Brain microvascular endothelial cell (primary cell): ENCODE results near the gene MBTPS1.

ENCODE experiments used
- DNase-seq: peaks from one replicate; pipeline ENCODE4 v3.0.0-alpha.2; 2020
- H3K27ac ChIP-seq: fragments of 250-450 bp; sonication (Bioruptor Pico); 2 replicates; pipeline ENCODE4 v1.5.1; 2020; ENCODE audit warnings: mild to moderate bottlenecking, moderate library complexity
- H3K27me3 ChIP-seq: fragments of 250-450 bp; sonication (Bioruptor Pico); replicated peaks from 2 replicates; pipeline ENCODE4 v1.5.1; 2020; ENCODE audit warnings: mild to moderate bottlenecking
- H3K36me3 ChIP-seq: fragments of 250-450 bp; sonication (Bioruptor Pico); replicated peaks from 2 replicates; pipeline ENCODE4 v1.5.1; 2020; ENCODE audit warnings: mild to moderate bottlenecking
- H3K4me3 ChIP-seq: 2 replicates; pipeline ENCODE4 v1.5.1; 2011; ENCODE audit warnings: low read depth, mild to moderate bottlenecking, control low read depth, low read length, moderate library complexity
- CTCF ChIP-seq: IDR thresholded peaks from 2 replicates; pipeline ENCODE4 v1.5.1; 2011; ENCODE audit warnings: low read depth, mild to moderate bottlenecking, moderate library complexity, low read length, control low read depth, inconsistent platforms; ENCODE audit errors: missing control alignments
- in situ Hi-C: cut with HindIII; loops from 2 replicates; pipeline ENCODE4 v1.10.0; 2017; ENCODE audit warnings: low sequenced_read_pairs, low pct_ligation_motif_present

The MBTPS1 gene

GRCh38 chr16:84053237-84053636, 63.5 kb downstream of the MBTPS1 start:
- Histone ChIP-seq H3K27me3 (no peaks in the 10 kb centered on the region), H3K4me3 (no peak overlapping the region), H3K36me3 (peaks cover 48% of the 10 kb centered on the region), H3K27ac (no peak overlapping the region)
- in situ Hi-C loops: no loop called here
- no peak for TF ChIP-seq CTCF
- DNase-seq: no peak

- TF ChIP-seq CTCF: no peak
- no peak overlapping the region for H3K27ac ChIP-seq
- in situ Hi-C loops: no loop called here
- no peak overlapping the region for H3K4me3 ChIP-seq
- DNase-seq: no peak
- no peaks in the 10 kb centered on the region for H3K27me3 ChIP-seq
- H3K36me3 ChIP-seq: peaks cover 37% of the 10 kb centered on the region
Measured at GRCh38 chr16:84052071-84052622, 64.6 kb downstream of the MBTPS1 start.

GRCh38 chr16:84050316-84050715, 66.4 kb downstream of the MBTPS1 start:
- peaks cover 20% of the 10 kb centered on the region for H3K36me3 ChIP-seq
- no peak for DNase-seq

DNA sequence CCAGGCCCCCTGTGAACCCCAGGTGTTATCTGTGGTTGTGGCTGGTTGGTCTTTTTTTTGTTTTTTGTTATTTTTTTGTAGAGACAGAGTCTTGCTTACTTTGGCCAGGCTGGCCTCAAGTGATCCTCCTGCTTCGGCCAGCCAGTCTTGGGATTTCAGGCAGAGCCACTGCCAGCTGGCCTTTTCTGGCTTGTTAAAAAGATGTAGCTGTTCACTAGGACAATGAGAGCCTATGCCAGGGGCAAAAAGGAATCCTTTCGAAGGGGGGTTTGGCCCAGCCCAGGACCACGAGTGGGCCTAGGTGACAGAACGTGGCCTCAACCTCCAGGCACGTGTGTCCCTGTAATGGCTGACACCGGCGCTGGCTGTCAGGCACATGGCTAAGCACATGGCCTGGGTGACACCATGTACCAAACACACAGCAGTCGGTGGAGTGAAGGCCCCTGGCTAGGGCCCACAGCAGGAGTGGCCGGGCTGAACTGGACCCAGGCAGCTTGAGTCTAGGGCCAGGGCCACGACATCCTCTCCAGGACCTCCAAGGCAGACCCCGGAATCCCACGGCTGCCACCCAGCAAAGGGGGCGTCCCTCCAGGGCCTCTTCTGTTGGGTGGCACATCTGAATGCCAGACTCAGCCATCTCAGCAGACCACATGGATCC, 67.2 kb downstream of the MBTPS1 start:
- peaks cover 15% of the 10 kb centered on the region for H3K36me3 ChIP-seq
- in situ Hi-C loops: no loop called here
- TF ChIP-seq CTCF: no peak
- H3K27me3 ChIP-seq: no peaks in the 10 kb centered on the region
- no peak overlapping the region for H3K4me3 ChIP-seq
- no peak overlapping the region for H3K27ac ChIP-seq
- DNase-seq: no peak

More at GRCh38 chr16:84050316-84050715, 66.4 kb downstream of the MBTPS1 start:
- no peak overlapping the region for H3K27ac ChIP-seq
- no peak for TF ChIP-seq CTCF
- H3K4me3 ChIP-seq: no peak overlapping the region
- no peaks in the 10 kb centered on the region for H3K27me3 ChIP-seq
- in situ Hi-C loops: no loop called here

- in situ Hi-C loops: no loop called here
- Histone ChIP-seq H3K36me3 (peaks cover 9% of the 10 kb centered on the region), H3K4me3 (no peak overlapping the region)
Measured at GRCh38 chr16:84048871-84049270, 67.9 kb downstream of the MBTPS1 start.

More at GRCh38 chr16:84048871-84049270, 67.9 kb downstream of the MBTPS1 start:
- no peak overlapping the region for H3K27ac ChIP-seq
- TF ChIP-seq CTCF: no peak
- H3K27me3 ChIP-seq: peaks cover 3% of the 10 kb centered on the region
- DNase-seq: no peak
